ENCODE results near the gene RNF43. TPM values are rescaled to one million over a fixed set of nuclear protein-coding genes. Genes with fewer than 3 reads are reported as not detected.

RNF43 gene
- total RNA-seq, 2 donors from 2014 or later = 0.57 to 0.94 TPM

- Mint-ChIP-seq H3K4me1 (peaks cover 17% of the 10 kb centered on the region), H3K36me3 (ENCODE audit: low read depth) (peaks cover 2% of the 10 kb centered on the region), H3K27me3 (no peaks in the 10 kb centered on the region), H3K27ac (no peak overlapping the region), H3K4me3 (no peak overlapping the region)
- no peak for ATAC-seq
- no peak for DNase-seq
- H3K9me3 ChIP-seq (ENCODE audit: control insufficient read depth, low read length, poor library complexity, severe bottlenecking) = no peaks in the 10 kb centered on the region
These were observed 43.4 kb downstream of the RNF43 start for GRCh38 chr17:58373923-58374322.

DNA sequence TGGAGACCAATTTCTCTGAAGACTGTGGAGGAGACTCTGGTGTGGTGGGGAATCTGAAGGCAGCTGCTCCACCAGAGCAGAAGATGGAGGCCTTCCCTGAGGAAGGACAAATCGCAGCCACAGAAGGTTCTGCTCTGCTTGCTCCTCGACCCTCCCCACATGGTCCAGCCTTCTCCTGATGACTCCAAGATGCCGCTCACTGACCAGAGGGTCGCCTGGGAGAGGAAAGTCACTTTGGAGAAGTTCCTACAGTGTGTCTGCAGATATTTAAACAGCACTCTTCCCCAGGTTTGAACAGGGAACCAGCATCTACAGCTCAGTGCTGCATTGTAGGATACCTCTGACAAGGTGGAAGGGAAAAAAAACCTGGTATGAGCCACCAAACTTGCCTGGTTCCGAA lies 44.3 kb downstream of the RNF43 start:
- Mint-ChIP-seq H3K27ac (no peak overlapping the region), H3K4me1 (peaks cover 15% of the 10 kb centered on the region), H3K27me3 (no peaks in the 10 kb centered on the region), H3K36me3 (ENCODE audit: low read depth) (peaks cover 2% of the 10 kb centered on the region), H3K4me3 (no peak overlapping the region)
- no peak for DNase-seq
- no peak for ATAC-seq
- no peaks in the 10 kb centered on the region for H3K9me3 ChIP-seq (ENCODE audit: control insufficient read depth, low read length, poor library complexity, severe bottlenecking)

GRCh38 chr17:58371300-58371950 lies 45.9 kb downstream of the RNF43 start:
- no peak for ATAC-seq
- no peaks in the 10 kb centered on the region for H3K9me3 ChIP-seq (ENCODE audit: control insufficient read depth, low read length, poor library complexity, severe bottlenecking)
- DNase-seq = no peak
- H3K27me3 Mint-ChIP-seq = no peaks in the 10 kb centered on the region
- H3K4me3 Mint-ChIP-seq = no peak overlapping the region
- H3K4me1 Mint-ChIP-seq = peaks cover 11% of the 10 kb centered on the region
- H3K27ac Mint-ChIP-seq = no peak overlapping the region
- peaks cover 2% of the 10 kb centered on the region for H3K36me3 Mint-ChIP-seq (ENCODE audit: low read depth)

- no peak overlapping the region for H3K27ac Mint-ChIP-seq
- H3K27me3 Mint-ChIP-seq = no peaks in the 10 kb centered on the region
- DNase-seq (no peak), ATAC-seq (no peak)
- H3K4me3 Mint-ChIP-seq = no peak overlapping the region
- H3K9me3 ChIP-seq (ENCODE audit: control insufficient read depth, low read length, poor library complexity, severe bottlenecking) = no peaks in the 10 kb centered on the region
- peaks cover 2% of the 10 kb centered on the region for H3K36me3 Mint-ChIP-seq (ENCODE audit: low read depth)
- H3K4me1 Mint-ChIP-seq = peaks cover 11% of the 10 kb centered on the region
These were observed 46.6 kb downstream of the RNF43 start for GRCh38 chr17:58370716-58371115.

GRCh38 chr17:58370309-58370708 lies 47.0 kb downstream of the RNF43 start:
- Mint-ChIP-seq H3K27ac (no peak overlapping the region), H3K4me1 (peaks cover 9% of the 10 kb centered on the region), H3K4me3 (no peak overlapping the region), H3K36me3 (ENCODE audit: low read depth) (peaks cover 2% of the 10 kb centered on the region), H3K27me3 (no peaks in the 10 kb centered on the region)
- no peak for DNase-seq
- ATAC-seq = no peak
- no peaks in the 10 kb centered on the region for H3K9me3 ChIP-seq (ENCODE audit: control insufficient read depth, low read length, poor library complexity, severe bottlenecking)

GRCh38 chr17:58369214-58370031 lies 47.9 kb downstream of the RNF43 start:
- ATAC-seq = no peak
- DNase-seq = no peak
- Mint-ChIP-seq H3K27ac (no peak overlapping the region), H3K36me3 (ENCODE audit: low read depth) (no peaks in the 10 kb centered on the region), H3K4me1 (peaks cover 5% of the 10 kb centered on the region), H3K4me3 (no peak overlapping the region), H3K27me3 (no peaks in the 10 kb centered on the region)
- no peaks in the 10 kb centered on the region for H3K9me3 ChIP-seq (ENCODE audit: control insufficient read depth, low read length, poor library complexity, severe bottlenecking)

GRCh38 chr17:58368860-58369213 lies 48.5 kb downstream of the RNF43 start:
- no peak overlapping the region for H3K4me3 Mint-ChIP-seq
- H3K4me1 Mint-ChIP-seq = peaks cover 5% of the 10 kb centered on the region
- ATAC-seq = no peak
- no peak overlapping the region for H3K27ac Mint-ChIP-seq
- no peak for DNase-seq
- H3K36me3 Mint-ChIP-seq (ENCODE audit: low read depth) = no peaks in the 10 kb centered on the region
- H3K27me3 Mint-ChIP-seq = no peaks in the 10 kb centered on the region
- no peaks in the 10 kb centered on the region for H3K9me3 ChIP-seq (ENCODE audit: control insufficient read depth, low read length, poor library complexity, severe bottlenecking)

Other genes starting within 250 kb of the RNF43 start
- gene EPX, start 224.8 kb downstream of the RNF43 start, total RNA-seq = not detected
- gene MKS1, start 198.3 kb downstream of the RNF43 start, total RNA-seq = 1 to 10 TPM; 7.6 to 7.7 TPM
- gene LPO, start 178.9 kb downstream of the RNF43 start, total RNA-seq = under 1 TPM in 1 of 2 donors, not detected in 1; 0.44 TPM
- gene MPO, start 136.6 kb downstream of the RNF43 start, total RNA-seq = under 1 TPM in 1 of 2 donors, not detected in 1; 0.07 TPM
- 10 to 100 TPM; 30.5 to 32.8 TPM for gene TSPOAP1, start 88.7 kb downstream of the RNF43 start, total RNA-seq
- gene SUPT4H1, start 65.3 kb downstream of the RNF43 start, total RNA-seq = 10 to 100 TPM; 41.3 to 50.6 TPM
- 1 to 10 TPM; 1.5 to 1.6 TPM for gene HSF5, start 70.9 kb upstream of the RNF43 start, total RNA-seq
- 10 to 100 TPM; 36.6 to 41.3 TPM for gene MTMR4, start 97.1 kb upstream of the RNF43 start, total RNA-seq

Measured in T-helper 17 cell (primary cell).